Colonic mucosa (tissue), 4 donors: Measurements from ENCODE around the gene FTCD. TPM values are rescaled to one million over a fixed set of nuclear protein-coding genes. Genes with fewer than 3 reads are reported as not detected.

Source experiments
- DNase-seq: peaks from one replicate; pipeline ENCODE4 v3.0.0-alpha.2; 2020
- H3K27ac ChIP-seq: fragments of 200-600 bp; one replicate; pipeline ENCODE4 v1.8.0; 2021
- H3K27me3 ChIP-seq: fragments of 200-600 bp; one replicate; pipeline ENCODE4 v1.8.0; 2021
- H3K36me3 ChIP-seq: fragments of 200-600 bp; one replicate; pipeline ENCODE4 v1.8.0; 2021
- H3K4me1 ChIP-seq: fragments of 200-600 bp; one replicate; pipeline ENCODE4 v1.8.0; 2021; ENCODE audit warnings: mild to moderate bottlenecking
- H3K4me3 ChIP-seq: fragments of 200-600 bp; one replicate; pipeline ENCODE4 v1.8.0; 2021
- H3K9ac ChIP-seq, 2 donors: one replicate each; pipeline ENCODE4 v1.7.0; 2013; ENCODE audit warnings: control low read depth in 2 of 2, low read depth in 2 of 2, low read length in 2 of 2
- H3K9me3 ChIP-seq: fragments of 200-600 bp; one replicate; pipeline ENCODE4 v1.8.0; 2021
- CTCF ChIP-seq: fragments of 200-600 bp; IDR thresholded peaks from one replicate; pipeline ENCODE4 v1.8.0; 2022; ENCODE audit warnings: antibody characterized with exemption, mild to moderate bottlenecking
- intact Hi-C: fragments of 100-400 bp; cut with DNase I; formaldehyde crosslinking; loops from one replicate; pipeline ENCODE4 v1.14.1; 2022
- total RNA-seq, 2 donors: library from RNA; stranded (reverse); fragmentation: NEBNext Ultra II Directional in 1 of 2; extraction: Animal tissue kit (Norgen Biotek cat#: 25700) in 1 of 2; gene quantifications; one replicate each; pipeline ENCODE4 v1.2.1, GENCODE V29; 2021
- donor health status: healthy.
- donor health status: DM: no; HTN: no; CAD: no.
- donor health status: DM: no; HTN: no; CAD: no.

FTCD gene
- total RNA-seq, 2 donors from 2014 or later: 0.45 to 4.2 TPM

- Histone ChIP-seq H3K4me3 (no peak overlapping the region), H3K36me3 (no peaks in the 10 kb centered on the region), H3K27ac (peak overlapping the region; percentile 78), H3K9ac (no peak overlapping the region), H3K27me3 (peaks cover 18% of the 10 kb centered on the region), H3K4me1 (no peaks in the 10 kb centered on the region), H3K9me3 (no peaks in the 10 kb centered on the region)
- DNase-seq: no peak
- intact Hi-C loops: no loop called here
- TF ChIP-seq CTCF: no peak
Measured at GRCh38 chr21:46093668-46094400, 61.5 kb downstream of the FTCD start.

- Histone ChIP-seq H3K9ac (peak overlapping the region in 1 of 2 donors; percentile 26), H3K27ac (peak overlapping the region; percentile 78), H3K27me3 (peaks cover 10% of the 10 kb centered on the region), H3K4me1 (no peaks in the 10 kb centered on the region), H3K36me3 (no peaks in the 10 kb centered on the region), H3K4me3 (no peak overlapping the region), H3K9me3 (no peaks in the 10 kb centered on the region)
- no peak for DNase-seq
- intact Hi-C loops: no loop called here
- TF ChIP-seq CTCF: no peak
Measured at GRCh38 chr21:46092811-46093667, 62.3 kb downstream of the FTCD start.

GRCh38 chr21:46092026-46092764 lies 63.2 kb downstream of the FTCD start:
- Histone ChIP-seq H3K4me1 (no peaks in the 10 kb centered on the region), H3K27ac (peak overlapping the region; percentile 78), H3K9me3 (no peaks in the 10 kb centered on the region), H3K9ac (peak overlapping the region in 1 of 2 donors; percentile 38), H3K4me3 (no peak overlapping the region), H3K27me3 (peaks cover 2% of the 10 kb centered on the region), H3K36me3 (no peaks in the 10 kb centered on the region)
- intact Hi-C loops: no loop called here
- peak; percentile 49 for DNase-seq
- TF ChIP-seq CTCF: no peak

GRCh38 chr21:46091631-46092025 lies 63.8 kb downstream of the FTCD start:
- Histone ChIP-seq H3K4me3 (no peak overlapping the region), H3K27ac (peak overlapping the region; percentile 78), H3K27me3 (no peaks in the 10 kb centered on the region), H3K4me1 (no peaks in the 10 kb centered on the region), H3K9me3 (no peaks in the 10 kb centered on the region), H3K9ac (peak overlapping the region in 1 of 2 donors; percentile 38), H3K36me3 (no peaks in the 10 kb centered on the region)
- DNase-seq: no peak
- intact Hi-C loops: no loop called here
- no peak for TF ChIP-seq CTCF

- no peak overlapping the region for H3K9ac ChIP-seq
- H3K4me1 ChIP-seq: no peaks in the 10 kb centered on the region
- no peaks in the 10 kb centered on the region for H3K36me3 ChIP-seq
- no peaks in the 10 kb centered on the region for H3K9me3 ChIP-seq
- no peak for DNase-seq
- H3K27ac ChIP-seq: no peak overlapping the region
- intact Hi-C loops: no loop called here
- H3K4me3 ChIP-seq: no peak overlapping the region
- TF ChIP-seq CTCF: no peak
- H3K27me3 ChIP-seq: no peaks in the 10 kb centered on the region
Measured at GRCh38 chr21:46091118-46091517, 64.3 kb downstream of the FTCD start.
